HG02571 (cell line): ENCODE results near the gene TUBE1.
A peak's percentile ranks its signal among the peaks of the same experiment; 100 is the strongest.
"Not testable (repeated sequence)": the region's sequence is repeated elsewhere in the genome, so short reads cannot be mapped to it uniquely, and the experiment has no call there.

Experiments
- ATAC-seq: cut with Tn5 transposase; IDR thresholded peaks from one replicate; pipeline ENCODE4 v1.9.1; 2021; ENCODE audit warnings: mild to moderate bottlenecking, moderate library complexity; ENCODE audit not compliant: unreplicated experiment

Gene TUBE1, protein sequence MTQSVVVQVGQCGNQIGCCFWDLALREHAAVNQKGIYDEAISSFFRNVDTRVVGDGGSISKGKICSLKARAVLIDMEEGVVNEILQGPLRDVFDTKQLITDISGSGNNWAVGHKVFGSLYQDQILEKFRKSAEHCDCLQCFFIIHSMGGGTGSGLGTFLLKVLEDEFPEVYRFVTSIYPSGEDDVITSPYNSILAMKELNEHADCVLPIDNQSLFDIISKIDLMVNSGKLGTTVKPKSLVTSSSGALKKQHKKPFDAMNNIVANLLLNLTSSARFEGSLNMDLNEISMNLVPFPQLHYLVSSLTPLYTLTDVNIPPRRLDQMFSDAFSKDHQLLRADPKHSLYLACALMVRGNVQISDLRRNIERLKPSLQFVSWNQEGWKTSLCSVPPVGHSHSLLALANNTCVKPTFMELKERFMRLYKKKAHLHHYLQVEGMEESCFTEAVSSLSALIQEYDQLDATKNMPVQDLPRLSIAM

GRCh38 chr6:112087136-112087911 lies at the start of gene TUBE1, which contains the start of gene FAM229B:
Gene TUBE1, minus strand, starts transcription at chr6:112087482. Its CDS starts 48 bp downstream, at chr6:112087434.
Gene FAM229B, plus strand, starts transcription at chr6:112087591. Its CDS starts 11,693 bp downstream, at chr6:112099284.
- ATAC-seq = peak; percentile 97

DNA sequence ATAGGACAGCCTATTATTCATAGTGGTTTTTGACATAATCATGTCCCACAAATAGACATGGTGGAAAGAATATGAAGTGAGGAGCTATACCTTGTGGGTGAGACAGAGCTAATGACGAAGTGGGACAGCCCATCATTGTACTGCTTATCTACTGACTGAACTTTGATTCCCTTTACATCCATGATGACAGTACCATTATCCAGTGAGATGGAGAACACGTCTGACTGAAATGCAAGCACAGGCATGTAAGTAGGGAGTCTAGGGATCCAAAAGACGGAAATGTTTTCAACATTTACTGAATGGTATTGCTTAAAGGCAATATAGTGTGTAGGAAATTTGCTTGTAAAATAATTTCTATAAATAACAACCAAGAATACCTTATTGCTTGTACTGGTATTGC lies 43.6 kb upstream of the TUBE1 start:
- ATAC-seq = no peak

DNA sequence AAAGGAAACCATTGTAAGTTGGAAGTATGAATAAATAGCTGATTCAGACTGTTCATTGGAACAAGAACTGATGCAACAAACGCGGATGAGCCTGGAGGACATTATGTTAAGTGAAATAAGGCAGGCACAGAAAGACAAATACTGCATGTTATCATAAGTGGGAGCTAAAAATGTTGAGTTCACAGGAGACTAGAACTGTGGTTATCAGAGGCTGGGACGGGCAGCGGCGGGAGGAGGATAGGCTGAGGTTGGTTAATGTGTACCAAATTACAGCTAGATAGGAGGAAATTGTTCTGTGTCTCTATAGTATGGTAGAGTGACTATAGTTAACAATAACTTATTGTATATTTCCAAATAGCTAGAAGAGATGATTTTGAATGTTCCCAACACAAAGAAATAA lies 40.9 kb upstream of the TUBE1 start:
- no peak for ATAC-seq

GRCh38 chr6:112123982-112124381 lies 36.7 kb upstream of the TUBE1 start:
- ATAC-seq = no peak

DNA sequence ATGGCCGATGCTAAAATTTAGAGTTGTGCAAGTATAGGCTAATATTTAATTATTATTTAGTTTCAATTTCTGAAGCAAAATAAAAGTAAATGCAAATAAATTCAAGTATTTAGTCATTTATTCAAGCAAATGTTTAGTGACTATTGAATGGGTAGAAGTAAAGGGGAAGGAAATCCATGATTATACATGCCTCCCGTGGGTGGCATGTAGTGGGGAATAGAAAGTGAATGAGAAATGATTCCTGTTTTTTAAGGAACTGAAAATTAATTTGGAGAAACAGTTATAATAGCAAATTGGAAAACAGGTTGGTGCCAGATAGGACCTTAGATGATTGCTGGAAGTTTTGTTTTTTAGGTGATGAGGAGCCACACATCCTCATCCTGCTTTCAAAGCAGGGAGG lies 35.5 kb upstream of the TUBE1 start:
- no peak for ATAC-seq

DNA sequence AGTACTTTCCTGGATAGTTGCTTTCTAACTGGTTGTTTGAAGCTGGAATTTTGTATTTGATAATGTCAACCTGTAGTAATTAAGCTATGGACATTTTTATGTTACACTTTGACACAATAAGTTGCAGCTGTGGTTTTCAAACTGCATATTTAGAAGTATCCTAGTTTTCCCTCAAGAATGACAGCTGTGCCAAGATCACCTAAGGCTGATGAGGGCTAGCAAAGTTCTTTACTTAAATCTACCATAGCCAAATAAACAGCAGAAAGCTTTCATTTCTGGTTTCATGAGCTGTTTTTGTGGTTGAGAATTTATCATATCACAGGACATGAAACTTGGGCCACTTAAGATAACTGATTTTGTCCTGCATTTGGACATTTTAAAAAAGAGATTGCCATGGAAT lies 30.8 kb upstream of the TUBE1 start:
- ATAC-seq = no peak

GRCh38 chr6:112117554-112117953 lies 30.3 kb upstream of the TUBE1 start:
- ATAC-seq = no peak

DNA sequence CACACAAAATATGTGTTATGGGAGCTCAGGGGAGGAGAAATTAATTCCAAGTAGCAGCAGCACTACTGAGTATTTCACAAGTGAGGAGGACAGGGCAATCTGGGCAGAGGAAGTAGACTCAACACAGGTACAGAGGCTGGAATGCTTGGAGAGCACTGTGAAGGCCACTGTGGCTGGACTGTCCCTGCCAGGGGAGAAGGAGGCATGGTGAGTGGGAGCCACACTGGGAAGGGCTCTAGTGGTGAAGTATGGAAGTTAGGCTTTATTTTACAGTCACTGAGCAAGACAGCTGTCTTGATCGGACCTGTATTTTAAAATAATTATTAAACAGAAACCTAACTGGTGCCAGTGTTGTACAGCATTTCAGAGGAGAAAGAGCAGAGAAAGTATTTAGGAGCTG lies 28.9 kb upstream of the TUBE1 start:
- no peak for ATAC-seq

GRCh38 chr6:112114577-112115223 lies 27.4 kb upstream of the TUBE1 start:
- no peak for ATAC-seq

DNA sequence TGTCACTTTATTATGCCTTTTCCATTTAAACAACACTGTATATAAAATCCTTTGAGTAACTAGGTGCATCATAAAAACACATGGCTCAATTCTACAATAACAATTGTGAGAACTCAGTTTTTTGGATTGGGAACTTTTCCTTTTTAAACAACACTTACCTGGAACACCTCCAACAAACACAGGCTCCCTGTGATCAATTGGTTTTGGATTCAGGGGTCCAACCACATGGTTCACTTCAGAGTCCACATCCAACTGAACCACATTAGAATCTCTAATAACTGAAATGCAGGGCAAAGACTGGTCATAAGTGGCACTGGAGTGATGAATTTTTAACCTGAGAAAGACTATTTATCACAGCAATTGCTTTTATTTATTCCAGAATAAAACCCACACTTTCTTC lies 26.6 kb upstream of the TUBE1 start:
- ATAC-seq = no peak

DNA sequence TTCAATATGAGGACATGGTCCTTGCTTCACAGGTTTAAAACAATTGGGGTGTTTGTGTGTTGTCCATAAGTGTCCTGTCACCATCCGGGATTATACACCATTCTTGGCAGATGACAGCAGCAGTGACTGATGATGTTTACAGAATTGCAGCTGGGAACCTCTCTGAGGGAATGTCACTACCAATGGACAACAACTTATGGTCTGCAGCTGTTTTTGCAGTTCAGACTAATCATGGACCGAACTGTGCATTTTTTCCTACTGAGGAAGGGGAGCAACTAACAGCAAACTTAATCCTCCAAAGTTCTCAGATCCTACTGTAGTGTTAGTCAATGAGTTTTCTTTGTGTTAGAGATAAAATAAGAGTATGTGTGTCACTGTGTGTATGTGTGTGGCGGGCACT lies 26.1 kb upstream of the TUBE1 start:
- no peak for ATAC-seq

DNA sequence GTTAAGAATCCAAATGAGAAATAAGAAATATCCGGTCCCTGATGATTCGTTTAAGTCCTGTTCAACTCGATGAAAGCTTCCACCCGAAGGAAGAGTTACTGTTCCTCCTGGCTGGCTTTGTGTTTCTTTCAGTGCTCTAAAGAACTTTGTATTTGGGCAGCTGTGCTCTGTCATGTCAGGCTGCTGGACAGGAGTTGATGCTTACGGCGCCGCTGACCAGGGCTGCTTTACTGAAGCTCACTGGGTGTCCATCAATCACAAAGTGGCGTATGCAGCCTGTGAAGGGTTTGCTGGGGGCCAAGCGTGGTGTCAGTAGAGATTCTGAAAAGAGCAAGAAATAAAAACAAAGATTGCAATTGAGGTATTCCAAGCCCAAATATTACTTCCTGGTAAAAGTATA lies 22.0 kb upstream of the TUBE1 start:
- ATAC-seq = no peak

- no peak for ATAC-seq
These were observed 19.3 kb upstream of the TUBE1 start for GRCh38 chr6:112106562-112106961.

DNA sequence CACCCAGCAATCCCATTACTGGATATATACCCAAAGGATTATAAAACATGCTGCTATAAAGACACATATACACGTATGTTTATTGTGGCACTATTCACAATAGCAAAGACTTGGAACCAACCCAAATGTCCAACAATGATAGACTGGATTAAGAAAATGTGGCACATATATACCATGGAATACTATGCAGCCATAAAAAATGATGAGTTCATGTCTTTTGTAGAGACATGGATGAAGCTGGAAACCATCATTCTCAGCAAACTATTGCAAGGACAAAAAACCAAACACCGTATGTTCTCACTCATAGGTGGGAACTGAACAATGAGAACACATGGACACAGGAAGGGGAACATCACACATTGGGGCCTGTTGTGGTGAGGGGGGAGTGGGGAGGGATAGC lies 18.7 kb upstream of the TUBE1 start:
- not testable (repeated sequence) for ATAC-seq

GRCh38 chr6:112100561-112100960 lies 13.3 kb upstream of the TUBE1 start:
- ATAC-seq = no peak

- ATAC-seq = no peak
These were observed 9.6 kb upstream of the TUBE1 start for GRCh38 chr6:112096901-112097300.

GRCh38 chr6:112087916-112088315 lies 634 bp upstream of the TUBE1 start:
- ATAC-seq = no peak

GRCh38 chr6:112086744-112087135 lies 542 bp downstream of the TUBE1 start:
- peak; percentile 28 for ATAC-seq

DNA sequence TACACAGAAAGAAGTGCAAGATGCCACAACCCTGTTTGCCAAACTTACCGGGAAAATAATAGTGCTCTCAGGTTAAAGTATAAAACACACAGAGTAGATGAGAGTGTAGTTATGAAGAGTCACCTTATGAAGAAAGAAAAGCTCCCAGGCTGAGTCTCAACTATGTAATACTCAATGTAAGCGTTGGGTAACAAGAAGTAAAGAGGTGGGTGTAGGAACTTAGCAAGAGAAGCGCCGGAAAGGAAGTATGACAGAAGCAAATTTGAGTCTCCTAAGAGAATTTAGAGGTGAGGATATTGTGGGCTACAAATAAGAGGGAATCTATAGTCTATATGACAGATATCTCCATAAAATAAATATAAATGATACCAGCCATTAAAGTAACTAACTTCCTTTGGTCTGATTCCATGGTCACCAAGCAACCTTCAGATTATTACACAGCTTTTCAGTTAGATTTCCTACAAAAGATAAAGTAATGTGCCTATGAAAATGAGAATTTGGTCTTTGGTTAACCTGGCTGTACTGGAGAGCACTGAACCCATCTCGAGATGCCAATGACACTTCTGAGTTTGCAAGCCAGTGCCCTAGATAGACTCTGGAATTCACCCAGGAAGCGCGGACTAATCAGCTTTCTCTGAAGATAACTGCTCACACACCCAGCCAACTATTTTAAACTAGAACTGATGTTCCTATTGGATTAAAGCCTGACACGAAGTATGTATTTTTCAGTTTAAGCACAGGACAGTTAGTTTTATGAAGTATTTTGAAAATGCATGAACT lies 1.8 kb downstream of the TUBE1 start:
- ATAC-seq = no peak

GRCh38 chr6:112081569-112081968 lies 5.7 kb downstream of the TUBE1 start:
- ATAC-seq = no peak

- no peak for ATAC-seq
These were observed 20.7 kb downstream of the TUBE1 start for GRCh38 chr6:112066606-112067005.
